Measurements from ENCODE around the gene COA8. TPM values are rescaled to one million over a fixed set of nuclear protein-coding genes. Genes with fewer than 3 reads are reported as not detected.

COA8 gene
- total RNA-seq, 1 donor from 2014 or later = 37.4 TPM

- ATAC-seq (peak; percentile 78), DNase-seq (ENCODE audit: low spot score) (peak; percentile 87)
- intact Hi-C loops (cut with DNase I) = no loop called here
Observed at GRCh38 chr14:103628221-103628683, 65.5 kb downstream of the COA8 start.

DNA sequence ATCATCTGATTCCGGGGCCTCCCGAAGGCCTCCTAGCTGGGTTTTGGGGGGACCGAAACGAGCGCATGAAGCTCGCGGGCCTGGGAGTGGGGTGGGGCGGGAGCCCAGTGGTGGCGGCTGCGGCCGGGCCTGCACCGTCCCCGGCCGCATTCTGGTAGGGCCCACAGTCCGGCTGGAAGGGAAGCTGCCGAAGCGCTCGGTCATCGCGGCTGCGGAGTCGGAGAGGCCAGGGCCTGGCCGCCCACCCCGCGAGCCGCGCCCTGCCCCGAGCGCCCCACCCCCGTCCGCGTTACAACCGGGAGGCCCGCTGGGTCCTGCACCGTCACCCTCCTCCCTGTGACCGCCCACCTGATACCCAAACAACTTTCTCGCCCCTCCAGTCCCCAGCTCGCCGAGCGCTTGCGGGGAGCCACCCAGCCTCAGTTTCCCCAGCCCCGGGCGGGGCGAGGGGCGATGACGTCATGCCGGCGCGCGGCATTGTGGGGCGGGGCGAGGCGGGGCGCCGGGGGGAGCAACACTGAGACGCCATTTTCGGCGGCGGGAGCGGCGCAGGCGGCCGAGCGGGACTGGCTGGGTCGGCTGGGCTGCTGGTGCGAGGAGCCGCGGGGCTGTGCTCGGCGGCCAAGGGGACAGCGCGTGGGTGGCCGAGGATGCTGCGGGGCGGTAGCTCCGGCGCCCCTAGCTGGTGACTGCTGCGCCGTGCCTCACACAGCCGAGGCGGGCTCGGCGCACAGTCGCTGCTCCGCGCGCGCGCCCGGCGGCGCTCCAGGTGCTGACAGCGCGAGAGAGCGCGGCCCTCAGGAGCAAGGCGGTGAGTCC, 66.1 kb downstream of the COA8 start, which contains the start of gene KLC1:
Gene KLC1, plus strand, starts transcription at position 528 of the 819 bp plus-strand sequence. CDS start 25,354 bp downstream, outside the sequence.
- peak; percentile 95 for DNase-seq (ENCODE audit: low spot score)
- intact Hi-C loops (cut with DNase I) = no loop called here

GRCh38 chr14:103629503-103630121, 66.9 kb downstream of the COA8 start:
- DNase-seq (ENCODE audit: low spot score) (peak; percentile 81), ATAC-seq (peak; percentile 36)
- intact Hi-C loops (cut with DNase I) = no loop called here

More for the DNA sequence above, 66.1 kb downstream of the COA8 start, which contains the start of gene KLC1:
- peak; percentile 89 for ATAC-seq

DNA sequence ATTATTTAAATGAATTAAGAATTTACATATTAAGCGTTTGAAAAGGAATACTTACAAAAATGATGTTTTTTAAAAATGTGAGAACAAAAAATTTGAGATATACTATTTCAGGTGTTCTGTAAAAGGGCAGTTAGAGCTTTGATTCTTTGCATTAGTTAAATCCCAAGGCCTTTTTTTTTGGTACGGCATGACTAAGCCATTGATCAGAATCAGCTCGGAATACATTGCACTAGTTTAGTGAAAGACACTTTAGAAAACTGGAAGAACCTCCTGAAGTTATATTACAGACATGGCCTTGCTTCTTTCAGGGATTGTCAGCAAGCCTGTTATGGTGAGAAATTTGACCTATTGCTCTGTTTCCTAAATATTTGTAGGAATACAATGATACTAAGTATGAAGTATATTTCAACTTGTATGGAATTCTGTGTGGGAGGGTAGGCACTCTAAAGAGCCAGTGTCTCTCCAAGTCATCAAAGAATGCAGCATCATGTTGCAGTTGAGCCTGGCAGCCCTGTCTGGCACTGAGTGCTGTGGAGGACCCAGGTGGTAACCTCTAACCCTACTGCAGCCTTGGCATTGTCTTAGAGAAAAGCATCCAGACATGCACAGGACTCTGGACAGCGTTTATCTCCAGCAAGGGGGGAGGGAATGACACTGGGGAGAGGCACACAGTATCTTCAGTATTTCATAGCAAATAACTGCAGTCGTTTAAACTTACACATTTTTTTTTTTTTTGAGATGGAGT, 67.8 kb downstream of the COA8 start:
- intact Hi-C loops (cut with DNase I) = no loop called here
- DNase-seq (ENCODE audit: low spot score) (no peak), ATAC-seq (no peak)

- intact Hi-C loops (cut with DNase I) = no loop called here
- ATAC-seq = no peak
Observed at GRCh38 chr14:103633391-103633790, 70.6 kb downstream of the COA8 start.

GRCh38 chr14:103634156-103634555, 71.4 kb downstream of the COA8 start:
- no peak for ATAC-seq
- intact Hi-C loops (cut with DNase I) = no loop called here
- no peak for DNase-seq (ENCODE audit: low spot score)

More at GRCh38 chr14:103633391-103633790, 70.6 kb downstream of the COA8 start:
- DNase-seq (ENCODE audit: low spot score) = no peak

DNA sequence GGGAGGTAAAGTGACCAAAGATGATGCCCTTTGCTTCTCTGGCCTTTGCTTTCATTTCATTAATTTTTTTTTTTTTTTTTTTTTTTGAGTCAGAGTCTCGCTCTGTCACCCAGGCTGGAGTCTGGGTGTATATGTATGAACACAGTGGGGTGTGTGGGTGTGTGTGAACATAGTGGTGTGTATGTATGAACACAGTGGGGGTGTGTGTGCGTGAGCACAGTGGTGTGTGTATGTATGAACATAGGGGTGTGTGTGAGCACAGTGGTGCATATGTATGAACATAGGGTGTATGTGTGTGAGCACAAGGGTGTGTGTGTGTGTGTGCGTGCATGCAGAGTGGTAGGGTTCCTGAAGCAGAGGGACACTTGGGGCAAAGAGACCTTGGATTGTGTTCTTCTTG, 75.8 kb downstream of the COA8 start:
- ATAC-seq = no peak
- intact Hi-C loops (cut with DNase I) = no loop called here
- no peak for DNase-seq (ENCODE audit: low spot score)

Other genes starting within 250 kb of the COA8 start
- gene EIF5, start 228.7 kb upstream of the COA8 start, total RNA-seq = 186 TPM
- gene MARK3, start 177.5 kb upstream of the COA8 start, total RNA-seq = 104 TPM
- gene CKB, start 40.1 kb upstream of the COA8 start, total RNA-seq = 69.1 TPM
- gene TRMT61A, start 33.8 kb upstream of the COA8 start, total RNA-seq = 12.4 TPM
- gene BAG5, start 303 bp upstream of the COA8 start, total RNA-seq = 30.3 TPM
- 303 TPM for gene KLC1, start 66.3 kb downstream of the COA8 start, total RNA-seq
- 4.6 TPM for gene XRCC3, start 152.5 kb downstream of the COA8 start, total RNA-seq
- gene ZFYVE21, start 152.8 kb downstream of the COA8 start, total RNA-seq = 86.6 TPM

All from sciatic nerve (tissue), 2 donors.